SKM-1 treated with dmso at 0.1 percent for 144 hours (cell line): ENCODE data around the gene GCNT2.
"Not testable (repeated sequence)": the region's sequence is repeated elsewhere in the genome, so short reads cannot be mapped to it uniquely, and the experiment has no call there.

Experiments used
- DNase-seq: peaks from one replicate; lab custom pipeline; 2025; ENCODE audit not compliant: unreplicated experiment; lab: John Stamatoyannopoulos, UW

GCNT2 gene

GRCh38 chr6:10543488-10543887, 22.3 kb downstream of the GCNT2 start:
- no peak for DNase-seq

GRCh38 chr6:10545482-10545881, 24.3 kb downstream of the GCNT2 start:
- DNase-seq = no peak

GRCh38 chr6:10547809-10548208, 26.7 kb downstream of the GCNT2 start:
- DNase-seq = no peak

- DNase-seq = no peak
Measured at GRCh38 chr6:10550764-10551163, 29.6 kb downstream of the GCNT2 start.

- DNase-seq = no peak
Measured at GRCh38 chr6:10552270-10552810, 31.2 kb downstream of the GCNT2 start.

GRCh38 chr6:10553871-10554270, 32.7 kb downstream of the GCNT2 start:
- no peak for DNase-seq

- no peak for DNase-seq
Measured at GRCh38 chr6:10554826-10555225, 33.7 kb downstream of the GCNT2 start.

- DNase-seq = no peak
Measured at GRCh38 chr6:10555625-10556309, 34.6 kb downstream of the GCNT2 start.

GRCh38 chr6:10556589-10556988, 35.4 kb downstream of the GCNT2 start:
- DNase-seq = no peak

- no peak for DNase-seq
Measured at GRCh38 chr6:10556992-10557391, 35.8 kb downstream of the GCNT2 start.

GRCh38 chr6:10557913-10558312, 36.8 kb downstream of the GCNT2 start:
- DNase-seq = no peak

GRCh38 chr6:10558565-10558964, 37.4 kb downstream of the GCNT2 start:
- DNase-seq = no peak

- no peak for DNase-seq
Measured at GRCh38 chr6:10559522-10560152, 38.5 kb downstream of the GCNT2 start.

- no peak for DNase-seq
Measured at GRCh38 chr6:10561611-10562199, 40.6 kb downstream of the GCNT2 start.

- DNase-seq = no peak
Measured at GRCh38 chr6:10564975-10565673, 44.0 kb downstream of the GCNT2 start.

GRCh38 chr6:10565913-10566312, 44.8 kb downstream of the GCNT2 start:
- no peak for DNase-seq

GRCh38 chr6:10567256-10568026, 46.3 kb downstream of the GCNT2 start:
- DNase-seq = no peak

GRCh38 chr6:10569392-10570127, 48.4 kb downstream of the GCNT2 start:
- no peak for DNase-seq

- not testable (repeated sequence) for DNase-seq
Measured at GRCh38 chr6:10575519-10575918, 54.4 kb downstream of the GCNT2 start.

GRCh38 chr6:10576226-10576625, 55.1 kb downstream of the GCNT2 start:
- DNase-seq = no peak
